NCI-H526 (cell line): ENCODE results near the gene PCOLCE2.

Source experiments
- DNase-seq, 2 experiments: peaks; one replicate each; lab custom pipeline; 2025; lab: John Stamatoyannopoulos, UW

PCOLCE2 gene

GRCh38 chr3:142808103-142808917 is 80.6 kb downstream of the PCOLCE2 start:
- no peak for DNase-seq

DNA sequence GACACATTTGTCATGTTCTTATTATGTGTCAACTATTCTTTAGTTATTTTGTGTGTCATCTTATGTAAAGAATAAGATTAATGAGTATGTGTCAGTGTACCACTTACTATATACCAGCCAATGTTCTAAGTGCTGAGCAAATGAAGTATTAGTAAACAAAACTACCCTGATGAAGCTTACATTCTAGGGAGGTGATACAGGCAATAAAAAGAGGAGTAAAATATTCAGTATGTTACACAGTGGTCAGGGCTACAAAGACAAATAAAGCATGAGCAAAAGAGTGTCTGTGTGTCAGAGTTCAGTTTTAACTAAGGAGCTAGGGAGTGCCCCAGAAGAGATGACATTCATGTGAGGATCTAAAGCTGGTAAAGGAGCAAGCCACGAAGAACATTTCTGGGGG is 86.0 kb downstream of the PCOLCE2 start:
- DNase-seq: no peak

- DNase-seq: no peak
These were observed 87.1 kb downstream of the PCOLCE2 start for GRCh38 chr3:142801746-142802145.

GRCh38 chr3:142796823-142797222 is 92.1 kb downstream of the PCOLCE2 start:
- no peak for DNase-seq

DNA sequence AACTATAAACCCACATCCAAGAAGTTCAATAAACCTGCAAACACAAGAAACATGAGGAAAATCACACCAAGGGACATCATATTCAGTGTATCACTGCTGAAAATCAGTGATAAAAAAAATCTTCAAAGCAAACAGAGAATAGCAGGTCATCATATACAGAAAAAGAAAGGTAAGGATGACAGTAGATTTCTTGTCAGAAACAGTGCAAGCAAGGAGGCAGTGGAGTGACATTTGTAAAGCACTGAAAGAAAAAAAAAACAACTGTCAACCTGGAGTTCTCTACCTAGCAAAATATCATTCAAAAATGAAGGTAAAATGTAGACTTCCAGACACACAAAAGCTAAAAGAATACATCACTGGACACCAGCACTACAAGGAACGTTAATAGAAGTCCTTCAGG is 93.6 kb downstream of the PCOLCE2 start:
- no peak for DNase-seq

DNA sequence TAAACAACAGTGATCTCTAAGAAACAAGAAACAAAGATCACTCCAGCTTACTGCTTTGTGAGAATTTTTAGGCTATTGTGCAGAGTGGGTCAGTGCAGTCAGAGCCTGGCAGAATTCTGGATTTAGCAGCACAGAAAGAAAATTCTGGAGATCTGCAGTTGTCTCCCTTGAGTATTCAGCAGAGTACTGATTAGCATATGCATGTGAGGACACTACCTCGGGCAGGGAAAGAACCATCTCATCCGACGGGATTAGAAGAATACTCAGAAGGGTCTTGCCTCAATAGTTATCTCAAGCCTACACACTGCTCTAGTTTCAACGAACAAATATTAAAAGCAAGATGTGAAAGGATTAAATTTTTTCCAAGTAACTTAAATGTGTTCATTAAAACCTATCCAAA is 94.4 kb downstream of the PCOLCE2 start:
- no peak for DNase-seq

DNA sequence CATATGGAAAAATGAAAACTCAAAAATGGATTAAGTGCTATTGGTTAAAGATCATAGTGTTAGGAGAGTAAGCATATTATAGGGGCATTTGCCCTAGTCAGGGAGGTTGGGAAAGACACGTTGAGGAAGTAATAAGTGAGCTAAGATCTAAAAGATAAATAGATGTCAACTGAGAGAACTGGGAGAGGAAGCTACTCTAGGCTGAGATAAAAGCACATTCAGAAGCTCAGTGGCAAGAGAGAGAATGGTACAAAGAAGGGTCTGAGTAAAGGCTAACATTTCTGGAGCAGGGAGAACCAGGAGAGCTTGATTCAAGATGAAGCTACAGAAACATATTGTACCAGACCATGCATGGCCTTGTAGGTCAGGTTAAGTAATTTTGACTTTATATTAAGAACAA is 101.2 kb downstream of the PCOLCE2 start:
- no peak for DNase-seq

DNA sequence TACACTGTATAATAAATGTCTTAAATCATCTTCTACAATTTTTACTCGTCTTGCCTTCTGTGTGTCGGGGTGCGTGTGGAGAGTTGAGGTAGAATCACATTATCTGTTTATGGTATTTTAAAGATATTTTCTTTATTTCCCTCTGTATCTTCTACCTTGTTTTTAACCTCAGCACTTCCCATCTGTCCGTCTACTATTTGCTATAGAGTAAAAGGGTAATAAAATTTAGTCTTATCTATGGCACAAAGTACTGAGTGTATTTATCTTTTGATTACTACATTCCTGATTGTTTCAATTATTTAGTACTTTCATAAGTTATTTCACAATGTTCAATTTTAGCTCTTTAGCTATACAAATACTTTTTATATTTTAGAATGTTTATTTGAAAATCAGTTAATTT is 102.9 kb downstream of the PCOLCE2 start:
- DNase-seq: no peak

- no peak for DNase-seq
These were observed 104.7 kb downstream of the PCOLCE2 start for GRCh38 chr3:142784228-142784627.

DNA sequence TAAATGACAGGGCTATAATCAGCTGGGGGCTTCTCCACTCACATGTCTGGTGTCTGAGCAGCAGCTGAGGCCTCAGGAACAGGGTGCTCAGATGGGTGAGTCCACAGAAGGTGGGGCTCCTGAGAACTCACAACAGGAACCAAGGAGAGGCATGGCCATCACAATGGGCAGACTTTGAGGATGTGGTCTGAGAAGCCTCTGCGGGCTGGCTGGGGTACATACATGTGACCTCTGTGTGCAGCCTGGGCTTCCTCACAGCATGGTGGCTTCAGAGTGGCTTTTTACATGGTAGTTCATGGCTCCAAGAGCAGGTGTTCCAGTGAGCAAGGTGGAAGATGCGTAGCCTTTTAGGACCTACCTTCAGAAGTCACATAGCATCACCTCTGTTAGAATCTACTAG is 106.3 kb downstream of the PCOLCE2 start:
- no peak for DNase-seq

DNA sequence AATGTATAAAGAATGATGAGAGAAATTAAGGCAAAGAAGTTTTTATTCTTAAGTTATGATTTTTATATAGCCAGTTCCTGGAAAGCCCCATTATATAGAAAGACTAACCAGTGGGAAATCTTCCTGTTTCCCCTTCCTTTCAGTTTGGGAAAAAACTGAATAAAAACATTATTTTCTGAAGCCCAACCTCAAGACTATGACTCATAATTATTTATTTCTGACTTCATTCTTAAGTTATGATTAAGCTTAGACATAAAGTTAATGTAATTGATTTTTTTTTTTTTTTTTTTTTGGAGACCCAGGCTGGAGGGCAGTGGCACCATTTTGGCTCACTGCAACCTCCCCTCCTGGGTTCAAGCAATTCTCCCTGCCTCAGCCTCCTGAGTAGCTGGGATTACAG is 109.3 kb downstream of the PCOLCE2 start:
- DNase-seq: no peak

DNA sequence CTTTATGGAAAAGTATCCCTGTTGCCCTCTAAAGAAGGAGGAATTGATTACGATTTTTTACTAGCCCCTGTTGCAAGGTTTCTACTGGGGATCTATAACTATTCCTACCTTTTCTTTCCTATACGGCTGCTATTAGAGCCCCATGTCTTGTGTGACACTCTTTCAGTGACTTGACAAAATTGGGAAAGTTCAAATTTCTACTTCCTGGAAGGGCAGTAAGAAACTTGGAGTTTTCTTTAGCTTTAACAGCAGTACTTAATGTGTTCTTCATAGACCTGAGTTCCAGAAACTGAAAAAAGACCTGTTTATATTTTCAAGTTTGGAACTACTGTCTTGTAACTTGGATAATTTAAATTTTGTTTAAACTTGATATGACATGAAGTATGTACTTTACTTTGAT is 110.3 kb downstream of the PCOLCE2 start:
- DNase-seq: no peak

DNA sequence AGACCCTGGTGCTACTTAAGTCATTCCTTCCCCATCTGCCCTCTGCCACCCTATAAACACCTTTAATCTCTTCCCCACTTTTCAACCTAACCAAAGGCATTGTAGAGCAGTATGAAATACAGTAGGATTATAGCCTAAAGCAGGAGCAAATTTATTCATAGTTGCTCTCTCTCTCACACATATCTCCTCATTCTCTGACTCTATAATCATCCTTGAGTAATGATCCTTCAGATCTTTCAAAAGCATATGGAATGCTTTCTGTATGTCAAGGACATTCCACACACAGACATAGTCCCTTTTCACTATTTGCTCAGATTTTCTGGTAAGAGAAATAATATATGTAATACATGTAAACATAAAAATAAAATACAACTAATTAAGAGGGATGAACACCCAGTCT is 111.0 kb downstream of the PCOLCE2 start:
- no peak for DNase-seq

- DNase-seq: no peak
These were observed 120.5 kb downstream of the PCOLCE2 start for GRCh38 chr3:142768338-142768737.
